Keratinocyte (primary cell): ENCODE data around the gene FLAD1. TPM values are rescaled to one million over a fixed set of nuclear protein-coding genes. Genes with fewer than 3 reads are reported as not detected.

Source experiments
- DNase-seq: peaks from one replicate; pipeline ENCODE4 v3.0.0-alpha.2; 2011; ENCODE audit warnings: low read depth, missing footprints, low spot score
- FAIRE-seq: peaks from 2 replicates; lab custom pipeline; 2011; peaks lifted over from hg19 to GRCh38; lab: Jason Lieb, UNC
- H2AFZ ChIP-seq: 2 replicates; pipeline ENCODE4 v1.6.0; 2012; ENCODE audit warnings: low read length, control low read depth, inconsistent platforms; ENCODE audit not compliant: control insufficient read depth
- H3K27ac ChIP-seq: 2 replicates; pipeline ENCODE4 v1.5.1; 2011; ENCODE audit warnings: low read length; ENCODE audit not compliant: control insufficient read depth, insufficient read depth
- H3K27me3 ChIP-seq: 3 replicates; pipeline ENCODE4 v1.6.0; 2011; ENCODE audit warnings: low read length; ENCODE audit not compliant: control insufficient read depth, insufficient read depth; ENCODE audit errors: extremely low read depth
- H3K36me3 ChIP-seq, 2 experiments: 2 replicates in 1 of 2; 3 replicates in 1 of 2; pipeline ENCODE4 v1.5.1; 2011; ENCODE audit warnings: low read length in 2 of 2, mild to moderate bottlenecking in 1 of 2; ENCODE audit not compliant: control insufficient read depth in 2 of 2, insufficient read depth in 2 of 2; ENCODE audit errors: extremely low read depth in 1 of 2
- H3K4me1 ChIP-seq: 3 replicates; pipeline ENCODE4 v1.5.1; 2011; ENCODE audit warnings: low read length; ENCODE audit not compliant: control insufficient read depth, insufficient read depth; ENCODE audit errors: extremely low read depth
- H3K4me2 ChIP-seq: 3 replicates; pipeline ENCODE4 v1.6.0; 2011; ENCODE audit warnings: low read depth, low read length; ENCODE audit not compliant: control insufficient read depth, insufficient read depth; ENCODE audit errors: extremely low read depth
- H3K4me3 ChIP-seq, 3 experiments: fragments of 200-600 bp in 1 of 3; sonication (generic) in 1 of 3; 2 replicates in 2 of 3; 3 replicates in 1 of 3; pipeline ENCODE4 v1.5.1; 2011 to 2016; ENCODE audit warnings: low read length in 3 of 3, mild to moderate bottlenecking in 3 of 3, control low read depth in 2 of 3, inconsistent platforms in 1 of 3, low read depth in 1 of 3, mixed read lengths in 1 of 3, mixed run types in 1 of 3, moderate library complexity in 1 of 3; ENCODE audit not compliant: control insufficient read depth in 2 of 3, insufficient read depth in 2 of 3; ENCODE audit errors: extremely low read depth in 1 of 3
- H3K79me2 ChIP-seq: 2 replicates; pipeline ENCODE4 v1.6.0; 2012; ENCODE audit warnings: low read length; ENCODE audit not compliant: control insufficient read depth, insufficient read depth
- H3K9ac ChIP-seq: 3 replicates; pipeline ENCODE4 v1.6.0; 2011; ENCODE audit warnings: low read length; ENCODE audit not compliant: control insufficient read depth, insufficient read depth; ENCODE audit errors: extremely low read depth
- H3K9me1 ChIP-seq: 3 replicates; pipeline ENCODE4 v1.6.0; 2011; ENCODE audit warnings: low read length; ENCODE audit not compliant: control insufficient read depth, insufficient read depth; ENCODE audit errors: extremely low read depth
- H3K9me3 ChIP-seq: 2 replicates; pipeline ENCODE4 v1.5.1; 2012; ENCODE audit warnings: low read depth, low read length; ENCODE audit not compliant: control insufficient read depth
- H4K20me1 ChIP-seq: 3 replicates; pipeline ENCODE4 v1.6.0; 2011; ENCODE audit warnings: low read length; ENCODE audit not compliant: control insufficient read depth, insufficient read depth; ENCODE audit errors: extremely low read depth
- EZH2 ChIP-seq: IDR thresholded peaks from one replicate; pipeline ENCODE4 v1.6.1; 2012; ENCODE audit warnings: inconsistent platforms, mild to moderate bottlenecking, low read length, moderate library complexity
- dilution Hi-C: fragments of 300-500 bp; cut with MboI; formaldehyde crosslinking; loops from one replicate; pipeline ENCODE4 v1.7.0; 2020; ENCODE audit warnings: low sequenced_read_pairs; ENCODE audit not compliant: extremely low pct_ligation_motif_present
- polyA plus RNA-seq, 5 experiments: library from polyadenylated mRNA; depleted of rRNA in 3 of 5; stranded (reverse) in 3 of 5; stranded (forward) in 1 of 5; unstranded in 1 of 5; fragments of >200 nt; gene quantifications; 1 replicate in 1 of 5; 2 replicates in 3 of 5; 3 replicates in 1 of 5; pipeline versions ENCODE4 v1.2.1 to v1.2.3, GENCODE V29; 2011 to 2012; ENCODE audit warnings: missing spikeins in 2 of 5, low read depth in 1 of 5, low replicate concordance in 1 of 5
- TF ChIP-seq, protein P1 (sequence below), 3 experiments: IDR thresholded peaks in 1 of 3; conservative IDR thresholded peaks in 1 of 3; optimal IDR thresholded peaks in 1 of 3; 2 replicates in 2 of 3; 3 replicates in 1 of 3; pipeline versions ENCODE3 to v1.5.1; 2011; ENCODE audit warnings: low read length in 3 of 3, mild to moderate bottlenecking in 3 of 3, moderate library complexity in 2 of 3, control low read depth in 1 of 3, inconsistent platforms in 1 of 3; ENCODE audit not compliant: insufficient read depth in 2 of 3; ENCODE audit errors: extremely low read depth in 1 of 3

Gene FLAD1
- polyA plus RNA-seq, 1 donor (not counting 4 experiments of a cell fraction or from before 2014, with no cell fraction given): 51.4 TPM

DNA sequence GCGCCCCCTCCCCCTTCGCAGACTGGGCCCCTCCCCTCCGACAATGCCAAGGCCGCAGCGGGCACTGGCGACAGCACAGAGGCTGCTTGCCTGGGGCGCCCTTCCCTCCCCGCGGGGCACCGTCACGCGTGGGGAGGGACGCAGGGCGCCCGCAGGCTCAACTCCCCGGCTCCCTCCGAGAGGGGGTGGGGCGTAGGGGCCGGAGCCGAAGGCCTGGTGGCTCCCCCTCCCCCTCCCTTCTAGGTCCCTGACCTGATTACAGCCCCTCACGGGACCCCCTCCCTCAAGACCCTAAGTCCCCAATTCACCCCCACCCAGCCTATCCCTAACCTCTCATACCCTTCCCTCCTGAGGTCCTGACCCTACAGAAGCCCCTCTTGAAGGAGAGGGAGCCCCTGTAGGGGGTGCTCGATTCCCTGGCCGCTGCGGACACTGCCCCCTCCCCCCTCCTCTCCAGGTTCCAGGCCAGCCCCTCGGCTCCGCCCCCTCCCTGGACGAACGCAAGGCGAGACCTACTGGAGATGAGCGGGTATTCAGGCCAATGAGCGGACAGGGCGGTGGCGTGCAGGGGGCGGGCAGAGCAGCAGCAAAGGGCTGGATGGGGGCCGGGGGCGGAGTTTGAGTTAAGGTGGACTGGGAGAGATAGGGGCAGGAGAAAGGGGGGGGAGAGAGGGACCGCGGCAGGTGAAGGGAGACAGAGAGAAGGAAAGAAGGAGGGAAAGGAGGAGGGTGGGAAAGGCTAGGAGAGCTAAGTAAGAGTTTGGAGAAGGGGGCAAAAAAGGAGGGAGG lies 18.7 kb downstream of the FLAD1 start:
- TF ChIP-seq, protein P1, sequence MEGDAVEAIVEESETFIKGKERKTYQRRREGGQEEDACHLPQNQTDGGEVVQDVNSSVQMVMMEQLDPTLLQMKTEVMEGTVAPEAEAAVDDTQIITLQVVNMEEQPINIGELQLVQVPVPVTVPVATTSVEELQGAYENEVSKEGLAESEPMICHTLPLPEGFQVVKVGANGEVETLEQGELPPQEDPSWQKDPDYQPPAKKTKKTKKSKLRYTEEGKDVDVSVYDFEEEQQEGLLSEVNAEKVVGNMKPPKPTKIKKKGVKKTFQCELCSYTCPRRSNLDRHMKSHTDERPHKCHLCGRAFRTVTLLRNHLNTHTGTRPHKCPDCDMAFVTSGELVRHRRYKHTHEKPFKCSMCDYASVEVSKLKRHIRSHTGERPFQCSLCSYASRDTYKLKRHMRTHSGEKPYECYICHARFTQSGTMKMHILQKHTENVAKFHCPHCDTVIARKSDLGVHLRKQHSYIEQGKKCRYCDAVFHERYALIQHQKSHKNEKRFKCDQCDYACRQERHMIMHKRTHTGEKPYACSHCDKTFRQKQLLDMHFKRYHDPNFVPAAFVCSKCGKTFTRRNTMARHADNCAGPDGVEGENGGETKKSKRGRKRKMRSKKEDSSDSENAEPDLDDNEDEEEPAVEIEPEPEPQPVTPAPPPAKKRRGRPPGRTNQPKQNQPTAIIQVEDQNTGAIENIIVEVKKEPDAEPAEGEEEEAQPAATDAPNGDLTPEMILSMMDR (optimal IDR thresholded peaks at IDR 0.05 in 1 of 3, IDR thresholded peaks at IDR 0.05 in 1 of 3, conservative IDR thresholded peaks at IDR 0.05 in 1 of 3; ENCODE audit: extremely low read depth in 1 of 3, insufficient read depth in 2 of 3, low read length in 3 of 3): peak in 1 of 3 experiments; percentile 50
- TF ChIP-seq EZH2: no peak

DNA sequence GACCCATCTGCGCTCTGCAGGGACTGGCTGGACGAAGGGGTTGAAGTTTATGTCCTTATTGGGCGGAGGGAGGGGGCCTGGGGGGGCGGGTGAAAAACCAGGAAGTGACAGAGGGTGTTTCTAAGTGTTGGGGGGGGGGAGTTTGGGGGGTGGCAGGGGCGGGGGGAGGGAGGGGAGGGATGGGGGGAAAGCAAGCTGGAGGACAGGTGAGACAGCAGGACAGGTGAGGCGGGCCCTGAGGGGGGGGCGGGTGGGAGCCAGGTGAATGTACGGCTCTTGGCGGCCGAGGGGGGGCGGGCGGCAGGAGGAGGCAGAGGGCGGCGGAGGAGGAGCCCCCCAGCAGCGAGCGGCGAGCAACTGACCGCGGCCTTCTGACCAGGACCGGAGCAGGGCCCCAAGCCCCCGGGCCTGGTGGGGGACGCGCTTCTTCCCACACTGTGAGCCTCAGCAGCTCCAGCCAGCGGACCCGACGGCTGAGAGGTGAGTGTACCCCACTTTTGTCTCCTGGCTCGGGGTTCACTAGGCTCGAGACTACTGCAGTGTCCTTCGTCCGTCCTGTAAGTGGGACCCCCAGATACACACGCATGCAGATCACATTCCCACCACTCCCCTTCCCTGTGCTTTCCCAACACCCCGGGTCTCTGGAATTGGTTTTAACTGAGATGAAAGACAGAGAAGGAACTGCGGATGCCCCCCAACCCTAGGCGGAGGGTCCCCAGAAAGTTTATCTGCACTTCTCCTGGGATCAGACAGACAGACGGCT lies 19.5 kb downstream of the FLAD1 start, which contains the start of gene ZBTB7B:
TSS of gene ZBTB7B (plus strand) at position 339 of the 763 bp plus-strand sequence. CDS start 11,859 bp downstream, outside the sequence.
- Histone ChIP-seq H3K36me3 (peaks cover 1 to 15% of the 10 kb centered on the region in 2 experiments), H3K9me1 (no peaks in the 10 kb centered on the region), H3K27ac (peak within 1 kb of the TSS; percentile 81), H3K79me2 (peaks cover 47% of the 10 kb centered on the region), H3K4me3 (peak within 1 kb of the TSS; percentile 81 to 99 (median 87)), H3K4me2 (peak within 1 kb of the TSS; percentile 92), H2AFZ (peak within 1 kb of the TSS; percentile 90), H3K4me1 (peaks cover 48% of the 10 kb centered on the region), H3K27me3 (no peaks in the 10 kb centered on the region), H3K9me3 (no peaks in the 10 kb centered on the region), H4K20me1 (no peaks in the 10 kb centered on the region), H3K9ac (peak within 1 kb of the TSS; percentile 89)
- FAIRE-seq: no peak
- dilution Hi-C loops: no loop called here
- no peak for DNase-seq
- TF ChIP-seq, protein P1 (optimal IDR thresholded peaks at IDR 0.05 in 1 of 3, IDR thresholded peaks at IDR 0.05 in 1 of 3, conservative IDR thresholded peaks at IDR 0.05 in 1 of 3; ENCODE audit: extremely low read depth in 1 of 3, insufficient read depth in 2 of 3, low read length in 3 of 3): no peak
- TF ChIP-seq EZH2: no peak

More for the DNA sequence above, 18.7 kb downstream of the FLAD1 start:
- peaks cover 39% of the 10 kb centered on the region for H3K79me2 ChIP-seq
- H3K4me2 ChIP-seq: peak overlapping the region; percentile 87
- peaks cover 40% of the 10 kb centered on the region for H3K4me1 ChIP-seq
- H3K9me1 ChIP-seq: no peaks in the 10 kb centered on the region
- H3K9ac ChIP-seq: peak overlapping the region; percentile 75
- peak overlapping the region; percentile 76 to 87 (median 83) for H3K4me3 ChIP-seq
- no peaks in the 10 kb centered on the region for H3K27me3 ChIP-seq
- H2AFZ ChIP-seq: peak overlapping the region; percentile 90
- peaks cover under 1 to 7% of the 10 kb centered on the region in 2 experiments for H3K36me3 ChIP-seq
- no peaks in the 10 kb centered on the region for H3K9me3 ChIP-seq
- peak overlapping the region; percentile 72 for H3K27ac ChIP-seq
- dilution Hi-C loops: no loop called here
- DNase-seq (peak; percentile 97), FAIRE-seq (no peak)
- no peaks in the 10 kb centered on the region for H4K20me1 ChIP-seq
